ENCODE measurements around the gene CD109.

- 0 out of 2 replicates have a peak, but pooled peaks have one; percentile 19 for TF ChIP-seq POLR2AphosphoS5 (IDR thresholded peaks at IDR 0.05; ENCODE audit: low read depth, low read length)
- TF ChIP-seq POLR2A (IDR thresholded peaks at IDR 0.05; ENCODE audit: control extremely low read depth in 1 of 2, low read depth in 2 of 2, low read length in 2 of 2) = no peak
- no peak for TF ChIP-seq CHD1 (IDR thresholded peaks at IDR 0.05; ENCODE audit: low read depth, low read length)
- no peak for TF ChIP-seq ZNF274 (IDR thresholded peaks at IDR 0.05; ENCODE audit: borderline replicate concordance, extremely low read depth, low read length)
- no peak for TF ChIP-seq TAF1 (IDR thresholded peaks at IDR 0.05; ENCODE audit: low read depth, low read length)
Measured at GRCh38 chr6:73652637-73653570, 43.1 kb upstream of the CD109 start.

All from H1 (cell line).